Activated CD8-positive, alpha-beta T cell treated with anti-CD3 and anti-CD28 coated beads, Interleukin-2, amount 10 ng/mL, durations not matched to agents 7 days and 5 days (primary cell): ENCODE results near the gene KRTAP5-1. TPM values are rescaled to one million over a fixed set of nuclear protein-coding genes. Genes with fewer than 3 reads are reported as not detected.

Experiments
- ATAC-seq: fragments of 150-1000 bp; cut with Tn5 transposase; one replicate; pipeline ENCODE4 v1.10.0; 2021; ENCODE audit warnings: moderate library complexity
- CTCF ChIA-PET: fragments of 350-600 bp; sonication (Branson Sonifier 250); formaldehyde crosslinking; loops from one replicate; lab custom pipeline; 2021; ENCODE audit warnings: antibody characterized with exemption; lab: Charles Lee
- POLR2A ChIA-PET: fragments of 350-600 bp; sonication (Branson Sonifier 250); formaldehyde crosslinking; loops from one replicate; lab custom pipeline; 2021; ENCODE audit warnings: antibody characterized with exemption; lab: Charles Lee
- DNase-seq: peaks from one replicate; pipeline ENCODE4 v3.0.0-alpha.2; 2020
- H3K27ac Mint-ChIP-seq: one replicate; pipeline ENCODE4 v1.8.0; 2021; ENCODE audit warnings: mild to moderate bottlenecking, mixed read lengths
- H3K27me3 Mint-ChIP-seq: one replicate; pipeline ENCODE4 v1.8.0; 2021; ENCODE audit warnings: low read depth, mixed read lengths
- H3K36me3 Mint-ChIP-seq: one replicate; pipeline ENCODE4 v1.8.0; 2021; ENCODE audit warnings: low read depth, mixed read lengths
- H3K4me1 Mint-ChIP-seq: one replicate; pipeline ENCODE4 v1.8.0; 2021; ENCODE audit warnings: low read depth, mixed read lengths
- H3K4me3 Mint-ChIP-seq: one replicate; pipeline ENCODE4 v1.8.0; 2021; ENCODE audit warnings: mild to moderate bottlenecking, mixed read lengths
- H3K9me3 Mint-ChIP-seq: one replicate; pipeline ENCODE4 v1.8.0; 2022; ENCODE audit warnings: mixed read lengths; ENCODE audit not compliant: insufficient read depth
- total RNA-seq, 2 experiments: library from RNA; stranded (reverse); gene quantifications; one replicate each; pipeline ENCODE4 v1.2.3, GENCODE V29; 2021

KRTAP5-1 gene
- total RNA-seq, 2 experiments from 2014 or later = not detected

GRCh38 chr11:1546077-1546535, 39.0 kb downstream of the KRTAP5-1 start:
- H3K9me3 Mint-ChIP-seq = no peaks in the 10 kb centered on the region
- H3K27me3 Mint-ChIP-seq = peaks cover 29% of the 10 kb centered on the region
- H3K4me3 Mint-ChIP-seq = no peak overlapping the region
- ATAC-seq (no peak), DNase-seq (no peak)
- H3K36me3 Mint-ChIP-seq = no peaks in the 10 kb centered on the region
- POLR2A ChIA-PET = no interaction called here
- peaks cover 4% of the 10 kb centered on the region for H3K4me1 Mint-ChIP-seq
- no peak overlapping the region for H3K27ac Mint-ChIP-seq
- CTCF ChIA-PET = interaction anchor here (0.7 to 2.2 kb wide), 5 partner anchors 28 to 80 kb away, joined by 3 to 48 read pairs (median 5); no protein-coding TSS in a partner anchor

- no peaks in the 10 kb centered on the region for H3K9me3 Mint-ChIP-seq
- no peaks in the 10 kb centered on the region for H3K36me3 Mint-ChIP-seq
- peaks cover 29% of the 10 kb centered on the region for H3K27me3 Mint-ChIP-seq
- ChIA-PET CTCF (interaction anchor here (0.7 kb wide), 1 partner anchor 30 kb away, joined by 3 read pairs; no protein-coding TSS in a partner anchor), POLR2A (no interaction called here)
- H3K4me3 Mint-ChIP-seq = no peak overlapping the region
- H3K27ac Mint-ChIP-seq = no peak overlapping the region
- peaks cover 4% of the 10 kb centered on the region for H3K4me1 Mint-ChIP-seq
- DNase-seq (no peak), ATAC-seq (no peak)
Measured at GRCh38 chr11:1545432-1545831, 39.7 kb downstream of the KRTAP5-1 start.

GRCh38 chr11:1544536-1544935, 40.5 kb downstream of the KRTAP5-1 start:
- DNase-seq = no peak
- Mint-ChIP-seq H3K36me3 (no peaks in the 10 kb centered on the region), H3K27me3 (peaks cover 27% of the 10 kb centered on the region), H3K4me3 (no peak overlapping the region), H3K4me1 (peaks cover 4% of the 10 kb centered on the region), H3K27ac (no peak overlapping the region), H3K9me3 (no peaks in the 10 kb centered on the region)
- CTCF ChIA-PET = no interaction called here
- POLR2A ChIA-PET = no interaction called here
- no peak for ATAC-seq

- no peak for ATAC-seq
- ChIA-PET CTCF (interaction anchor here (1.2 kb wide), 1 partner anchor 31 kb away, joined by 3 read pairs; no protein-coding TSS in a partner anchor), POLR2A (no interaction called here)
- peaks cover 4% of the 10 kb centered on the region for H3K4me1 Mint-ChIP-seq
- H3K9me3 Mint-ChIP-seq = no peaks in the 10 kb centered on the region
- peaks cover 20% of the 10 kb centered on the region for H3K27me3 Mint-ChIP-seq
- no peak overlapping the region for H3K27ac Mint-ChIP-seq
- no peak for DNase-seq
- no peaks in the 10 kb centered on the region for H3K36me3 Mint-ChIP-seq
- H3K4me3 Mint-ChIP-seq = no peak overlapping the region
Measured at GRCh38 chr11:1543606-1544263, 41.3 kb downstream of the KRTAP5-1 start.

GRCh38 chr11:1542267-1542666, 42.8 kb downstream of the KRTAP5-1 start:
- H3K36me3 Mint-ChIP-seq = no peaks in the 10 kb centered on the region
- H3K9me3 Mint-ChIP-seq = no peaks in the 10 kb centered on the region
- ATAC-seq (no peak), DNase-seq (no peak)
- no peak overlapping the region for H3K4me3 Mint-ChIP-seq
- CTCF ChIA-PET = interaction anchor here (1.2 kb wide), 1 partner anchor 32 kb away, joined by 3 read pairs; no protein-coding TSS in a partner anchor
- no peak overlapping the region for H3K27ac Mint-ChIP-seq
- POLR2A ChIA-PET = interaction anchor here (0.6 kb wide), 1 partner anchor 130 kb away, joined by 3 read pairs; no protein-coding TSS in a partner anchor
- no peaks in the 10 kb centered on the region for H3K4me1 Mint-ChIP-seq
- H3K27me3 Mint-ChIP-seq = peaks cover 18% of the 10 kb centered on the region

- Mint-ChIP-seq H3K27ac (no peak overlapping the region), H3K4me1 (no peaks in the 10 kb centered on the region), H3K4me3 (no peak overlapping the region), H3K9me3 (no peaks in the 10 kb centered on the region), H3K27me3 (peaks cover 18% of the 10 kb centered on the region), H3K36me3 (no peaks in the 10 kb centered on the region)
- ATAC-seq = no peak
- ChIA-PET POLR2A (interaction anchor here (0.5 kb wide), 1 partner anchor 78 kb away, joined by 3 read pairs; no protein-coding TSS in a partner anchor), CTCF (no interaction called here)
- no peak for DNase-seq
Measured at GRCh38 chr11:1541474-1542204, 43.4 kb downstream of the KRTAP5-1 start.

GRCh38 chr11:1540074-1540473, 45.0 kb downstream of the KRTAP5-1 start:
- Mint-ChIP-seq H3K4me1 (no peaks in the 10 kb centered on the region), H3K4me3 (no peak overlapping the region), H3K36me3 (no peaks in the 10 kb centered on the region), H3K27me3 (peaks cover 6% of the 10 kb centered on the region), H3K9me3 (no peaks in the 10 kb centered on the region), H3K27ac (no peak overlapping the region)
- no peak for ATAC-seq
- ChIA-PET CTCF (interaction anchor here (0.9 kb wide), 1 partner anchor 112 kb away, joined by 3 read pairs; no protein-coding TSS in a partner anchor), POLR2A (no interaction called here)
- no peak for DNase-seq

GRCh38 chr11:1538153-1538552, 46.9 kb downstream of the KRTAP5-1 start:
- H3K27ac Mint-ChIP-seq = no peak overlapping the region
- ChIA-PET POLR2A (no interaction called here), CTCF (interaction anchor here (2.4 kb wide), 1 partner anchor 36 kb away, joined by 13 read pairs; no protein-coding TSS in a partner anchor)
- no peak for DNase-seq
- no peak for ATAC-seq
- H3K4me3 Mint-ChIP-seq = no peak overlapping the region
- no peaks in the 10 kb centered on the region for H3K36me3 Mint-ChIP-seq
- H3K27me3 Mint-ChIP-seq = peaks cover 3% of the 10 kb centered on the region
- no peaks in the 10 kb centered on the region for H3K9me3 Mint-ChIP-seq
- H3K4me1 Mint-ChIP-seq = no peaks in the 10 kb centered on the region

- POLR2A ChIA-PET = no interaction called here
- peaks cover 3% of the 10 kb centered on the region for H3K27me3 Mint-ChIP-seq
- DNase-seq (no peak), ATAC-seq (no peak)
- H3K9me3 Mint-ChIP-seq = no peaks in the 10 kb centered on the region
- no peak overlapping the region for H3K27ac Mint-ChIP-seq
- CTCF ChIA-PET = interaction anchor here (1.2 kb wide), 1 partner anchor 39 kb away, joined by 4 read pairs; no protein-coding TSS in a partner anchor
- H3K4me3 Mint-ChIP-seq = no peak overlapping the region
- no peaks in the 10 kb centered on the region for H3K36me3 Mint-ChIP-seq
- H3K4me1 Mint-ChIP-seq = peaks cover 4% of the 10 kb centered on the region
Measured at GRCh38 chr11:1536065-1536843, 48.8 kb downstream of the KRTAP5-1 start.

GRCh38 chr11:1534682-1535081, 50.4 kb downstream of the KRTAP5-1 start:
- ATAC-seq (no peak), DNase-seq (no peak)
- ChIA-PET CTCF (interaction anchor here (1.0 to 1.2 kb wide), 2 partner anchors 19 to 40 kb away, joined by 3 to 4 read pairs; no protein-coding TSS in a partner anchor), POLR2A (no interaction called here)
- Mint-ChIP-seq H3K27ac (no peak overlapping the region), H3K9me3 (no peaks in the 10 kb centered on the region), H3K36me3 (no peaks in the 10 kb centered on the region), H3K4me3 (no peak overlapping the region), H3K27me3 (peaks cover 3% of the 10 kb centered on the region), H3K4me1 (peaks cover 4% of the 10 kb centered on the region)
